ENCODE results near the gene ADARB2.

ADARB2 gene

GRCh38 chr10:1274701-1275544, 462.4 kb downstream of the ADARB2 start:
- no peaks in the 10 kb centered on the region for H3K27me3 ChIP-seq (ENCODE audit: insufficient read depth, low read depth)

GRCh38 chr10:1274111-1274661, 463.1 kb downstream of the ADARB2 start:
- Histone ChIP-seq H3K9ac (no peak overlapping the region), H3K36me3 (ENCODE audit: insufficient read depth) (no peaks in the 10 kb centered on the region), H3K4me1 (ENCODE audit: low read depth, poor library complexity, severe bottlenecking) (no peaks in the 10 kb centered on the region), H2AFZ (ENCODE audit: low read depth) (no peak overlapping the region), H3K27me3 (ENCODE audit: insufficient read depth, low read depth) (no peaks in the 10 kb centered on the region), H3K27ac (no peak overlapping the region), H3K4me2 (no peak overlapping the region), H4K20me1 (ENCODE audit: insufficient read depth) (no peaks in the 10 kb centered on the region), H3K4me3 (IDR thresholded peaks at IDR 0.05; ENCODE audit: insufficient read depth, low read depth, low read length) (no peak overlapping the region), H3K79me2 (ENCODE audit: insufficient read depth, low read depth) (no peaks in the 10 kb centered on the region)
- no peak for TF ChIP-seq CTCF (conservative IDR thresholded peaks at IDR 0.05; ENCODE audit: low read depth, low read length)

More at GRCh38 chr10:1274701-1275544, 462.4 kb downstream of the ADARB2 start:
- H3K27ac ChIP-seq: no peak overlapping the region
- no peaks in the 10 kb centered on the region for H3K4me1 ChIP-seq (ENCODE audit: low read depth, poor library complexity, severe bottlenecking)
- H3K79me2 ChIP-seq (ENCODE audit: insufficient read depth, low read depth): no peaks in the 10 kb centered on the region
- no peaks in the 10 kb centered on the region for H4K20me1 ChIP-seq (ENCODE audit: insufficient read depth)
- no peak overlapping the region for H3K9ac ChIP-seq
- no peak for TF ChIP-seq CTCF (conservative IDR thresholded peaks at IDR 0.05; ENCODE audit: low read depth, low read length)
- H3K36me3 ChIP-seq (ENCODE audit: insufficient read depth): no peaks in the 10 kb centered on the region
- H3K4me3 ChIP-seq (IDR thresholded peaks at IDR 0.05; ENCODE audit: insufficient read depth, low read depth, low read length): no peak overlapping the region
- H3K4me2 ChIP-seq: no peak overlapping the region
- H2AFZ ChIP-seq (ENCODE audit: low read depth): no peak overlapping the region

GRCh38 chr10:1273372-1274105, 463.8 kb downstream of the ADARB2 start:
- Histone ChIP-seq H4K20me1 (ENCODE audit: insufficient read depth) (no peaks in the 10 kb centered on the region), H3K4me3 (IDR thresholded peaks at IDR 0.05; ENCODE audit: insufficient read depth, low read depth, low read length) (no peak overlapping the region), H3K4me2 (no peak overlapping the region), H3K27me3 (ENCODE audit: insufficient read depth, low read depth) (no peaks in the 10 kb centered on the region), H3K79me2 (ENCODE audit: insufficient read depth, low read depth) (no peaks in the 10 kb centered on the region), H2AFZ (ENCODE audit: low read depth) (no peak overlapping the region), H3K9ac (no peak overlapping the region), H3K36me3 (ENCODE audit: insufficient read depth) (no peaks in the 10 kb centered on the region), H3K27ac (no peak overlapping the region), H3K4me1 (ENCODE audit: low read depth, poor library complexity, severe bottlenecking) (no peaks in the 10 kb centered on the region)
- no peak for TF ChIP-seq CTCF (conservative IDR thresholded peaks at IDR 0.05; ENCODE audit: low read depth, low read length)

GRCh38 chr10:1272777-1273161, 464.6 kb downstream of the ADARB2 start:
- no peak for TF ChIP-seq CTCF (conservative IDR thresholded peaks at IDR 0.05; ENCODE audit: low read depth, low read length)
- Histone ChIP-seq H3K4me1 (ENCODE audit: low read depth, poor library complexity, severe bottlenecking) (no peaks in the 10 kb centered on the region), H3K36me3 (ENCODE audit: insufficient read depth) (no peaks in the 10 kb centered on the region), H2AFZ (ENCODE audit: low read depth) (no peak overlapping the region), H3K4me2 (no peak overlapping the region), H4K20me1 (ENCODE audit: insufficient read depth) (no peaks in the 10 kb centered on the region), H3K4me3 (IDR thresholded peaks at IDR 0.05; ENCODE audit: insufficient read depth, low read depth, low read length) (no peak overlapping the region), H3K27me3 (ENCODE audit: insufficient read depth, low read depth) (no peaks in the 10 kb centered on the region), H3K79me2 (ENCODE audit: insufficient read depth, low read depth) (no peaks in the 10 kb centered on the region), H3K9ac (no peak overlapping the region), H3K27ac (no peak overlapping the region)
